ENCODE measurements around the gene GDF9.
"Not testable (repeated sequence)": the region's sequence is repeated elsewhere in the genome, so short reads cannot be mapped to it uniquely, and the experiment has no call there.

The GDF9 gene

GRCh38 chr5:132873119-132873929, 7.1 kb upstream of the GDF9 start, which contains the start of gene LEAP2:
Gene LEAP2, plus strand, starts transcription at chr5:132873668. Its CDS starts 27 bp downstream, at chr5:132873695.
- DNase-seq (ENCODE audit: low read depth, low spot score) = no peak

- DNase-seq (ENCODE audit: low read depth, low spot score) = no peak
Measured at GRCh38 chr5:132872788-132873118, 6.5 kb upstream of the GDF9 start.

- DNase-seq (ENCODE audit: low read depth, low spot score) = no peak
Measured at GRCh38 chr5:132871459-132872284, 5.4 kb upstream of the GDF9 start.

GRCh38 chr5:132870801-132871200, 4.5 kb upstream of the GDF9 start:
- DNase-seq (ENCODE audit: low read depth, low spot score) = no peak

GRCh38 chr5:132868754-132869153, 2.5 kb upstream of the GDF9 start:
- DNase-seq (ENCODE audit: low read depth, low spot score) = no peak

GRCh38 chr5:132867046-132867451, 780 bp upstream of the GDF9 start:
- DNase-seq (ENCODE audit: low read depth, low spot score) = no peak

- no peak for DNase-seq (ENCODE audit: low read depth, low spot score)
Measured at GRCh38 chr5:132865668-132866341, 464 bp downstream of the GDF9 start.

- DNase-seq (ENCODE audit: low read depth, low spot score) = no peak
Measured at GRCh38 chr5:132860742-132861141, 5.5 kb downstream of the GDF9 start.

- DNase-seq (ENCODE audit: low read depth, low spot score) = no peak
Measured at GRCh38 chr5:132859889-132860437, 6.3 kb downstream of the GDF9 start.

GRCh38 chr5:132856011-132856410, 10.3 kb downstream of the GDF9 start:
- no peak for DNase-seq (ENCODE audit: low read depth, low spot score)

GRCh38 chr5:132854992-132855391, 11.3 kb downstream of the GDF9 start:
- DNase-seq (ENCODE audit: low read depth, low spot score) = not testable (repeated sequence)

GRCh38 chr5:132854301-132854700, 12.0 kb downstream of the GDF9 start:
- no peak for DNase-seq (ENCODE audit: low read depth, low spot score)

- no peak for DNase-seq (ENCODE audit: low read depth, low spot score)
Measured at GRCh38 chr5:132853790-132854189, 12.5 kb downstream of the GDF9 start.

GRCh38 chr5:132853323-132853722, 12.9 kb downstream of the GDF9 start:
- DNase-seq (ENCODE audit: low read depth, low spot score) = no peak

- DNase-seq (ENCODE audit: low read depth, low spot score) = no peak
Measured at GRCh38 chr5:132850066-132850465, 16.2 kb downstream of the GDF9 start.

GRCh38 chr5:132849347-132849746, 16.9 kb downstream of the GDF9 start:
- DNase-seq (ENCODE audit: low read depth, low spot score) = no peak

GRCh38 chr5:132848270-132848669, 18.0 kb downstream of the GDF9 start:
- DNase-seq (ENCODE audit: low read depth, low spot score) = no peak

GRCh38 chr5:132841305-132841704, 25.0 kb downstream of the GDF9 start:
- DNase-seq (ENCODE audit: low read depth, low spot score) = no peak

GRCh38 chr5:132840896-132841295, 25.4 kb downstream of the GDF9 start:
- no peak for DNase-seq (ENCODE audit: low read depth, low spot score)

- DNase-seq (ENCODE audit: low read depth, low spot score) = no peak
Measured at GRCh38 chr5:132840313-132840712, 26.0 kb downstream of the GDF9 start.

GRCh38 chr5:132839426-132840301, 26.6 kb downstream of the GDF9 start:
- no peak for DNase-seq (ENCODE audit: low read depth, low spot score)
